Measurements from ENCODE around the gene KRT84.

DNA sequence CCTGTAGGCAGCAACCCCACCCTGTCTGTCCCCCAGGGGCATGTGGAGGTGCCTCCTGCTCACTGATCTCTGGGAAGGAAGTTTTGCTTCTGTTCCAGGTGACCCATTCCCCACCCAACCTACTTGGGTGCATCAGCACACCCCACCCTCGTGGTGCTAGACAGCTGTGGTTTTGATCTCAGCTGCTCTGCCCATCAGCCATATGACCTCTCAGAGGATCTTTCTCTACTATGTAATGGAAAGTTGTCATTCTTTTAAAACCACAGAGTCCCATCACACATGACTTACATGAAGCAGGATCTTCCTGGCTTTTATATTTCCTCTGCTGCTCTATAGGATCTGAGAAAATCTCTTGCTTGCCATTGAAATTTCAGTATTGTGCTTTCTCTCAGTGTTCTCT lies 34.2 kb upstream of the KRT84 start:
- TF ChIP-seq, protein P1, sequence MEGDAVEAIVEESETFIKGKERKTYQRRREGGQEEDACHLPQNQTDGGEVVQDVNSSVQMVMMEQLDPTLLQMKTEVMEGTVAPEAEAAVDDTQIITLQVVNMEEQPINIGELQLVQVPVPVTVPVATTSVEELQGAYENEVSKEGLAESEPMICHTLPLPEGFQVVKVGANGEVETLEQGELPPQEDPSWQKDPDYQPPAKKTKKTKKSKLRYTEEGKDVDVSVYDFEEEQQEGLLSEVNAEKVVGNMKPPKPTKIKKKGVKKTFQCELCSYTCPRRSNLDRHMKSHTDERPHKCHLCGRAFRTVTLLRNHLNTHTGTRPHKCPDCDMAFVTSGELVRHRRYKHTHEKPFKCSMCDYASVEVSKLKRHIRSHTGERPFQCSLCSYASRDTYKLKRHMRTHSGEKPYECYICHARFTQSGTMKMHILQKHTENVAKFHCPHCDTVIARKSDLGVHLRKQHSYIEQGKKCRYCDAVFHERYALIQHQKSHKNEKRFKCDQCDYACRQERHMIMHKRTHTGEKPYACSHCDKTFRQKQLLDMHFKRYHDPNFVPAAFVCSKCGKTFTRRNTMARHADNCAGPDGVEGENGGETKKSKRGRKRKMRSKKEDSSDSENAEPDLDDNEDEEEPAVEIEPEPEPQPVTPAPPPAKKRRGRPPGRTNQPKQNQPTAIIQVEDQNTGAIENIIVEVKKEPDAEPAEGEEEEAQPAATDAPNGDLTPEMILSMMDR (conservative IDR thresholded peaks at IDR 0.05; ENCODE audit: low read depth, low read length) = no peak
- TF ChIP-seq RAD21 (IDR thresholded peaks at IDR 0.05; ENCODE audit: low read length) (no peak), RFX5 (IDR thresholded peaks at IDR 0.05; ENCODE audit: low read depth, low read length) (no peak), POLR2A (IDR thresholded peaks at IDR 0.05; ENCODE audit: low read depth, low read length) (no peak), SMC3 (IDR thresholded peaks at IDR 0.05; ENCODE audit: low read depth, low read length) (no peak), CEBPB (IDR thresholded peaks at IDR 0.05; ENCODE audit: low read depth, low read length) (no peak), BHLHE40 (IDR thresholded peaks at IDR 0.05; ENCODE audit: low read depth, low read length) (no peak), FOS (IDR thresholded peaks at IDR 0.05; ENCODE audit: low read depth, low read length) (no peak), MAFK (IDR thresholded peaks at IDR 0.05; ENCODE audit: low read depth, low read length) (no peak)
- TF ChIP-seq, protein P2, sequence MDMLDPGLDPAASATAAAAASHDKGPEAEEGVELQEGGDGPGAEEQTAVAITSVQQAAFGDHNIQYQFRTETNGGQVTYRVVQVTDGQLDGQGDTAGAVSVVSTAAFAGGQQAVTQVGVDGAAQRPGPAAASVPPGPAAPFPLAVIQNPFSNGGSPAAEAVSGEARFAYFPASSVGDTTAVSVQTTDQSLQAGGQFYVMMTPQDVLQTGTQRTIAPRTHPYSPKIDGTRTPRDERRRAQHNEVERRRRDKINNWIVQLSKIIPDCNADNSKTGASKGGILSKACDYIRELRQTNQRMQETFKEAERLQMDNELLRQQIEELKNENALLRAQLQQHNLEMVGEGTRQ (IDR thresholded peaks at IDR 0.05; ENCODE audit: low read depth, low read length) = no peak
- TF ChIP-seq, protein P3, sequence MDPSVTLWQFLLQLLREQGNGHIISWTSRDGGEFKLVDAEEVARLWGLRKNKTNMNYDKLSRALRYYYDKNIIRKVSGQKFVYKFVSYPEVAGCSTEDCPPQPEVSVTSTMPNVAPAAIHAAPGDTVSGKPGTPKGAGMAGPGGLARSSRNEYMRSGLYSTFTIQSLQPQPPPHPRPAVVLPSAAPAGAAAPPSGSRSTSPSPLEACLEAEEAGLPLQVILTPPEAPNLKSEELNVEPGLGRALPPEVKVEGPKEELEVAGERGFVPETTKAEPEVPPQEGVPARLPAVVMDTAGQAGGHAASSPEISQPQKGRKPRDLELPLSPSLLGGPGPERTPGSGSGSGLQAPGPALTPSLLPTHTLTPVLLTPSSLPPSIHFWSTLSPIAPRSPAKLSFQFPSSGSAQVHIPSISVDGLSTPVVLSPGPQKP (IDR thresholded peaks at IDR 0.05; ENCODE audit: borderline replicate concordance, low read depth, low read length) = no peak
